HG03095 (cell line): ENCODE measurements around the gene CFAP299.
A peak's percentile ranks its signal among the peaks of the same experiment; 100 is the strongest.
"Not testable (repeated sequence)": the region's sequence is repeated elsewhere in the genome, so short reads cannot be mapped to it uniquely, and the experiment has no call there.

ENCODE experiments used
- ATAC-seq: cut with Tn5 transposase; IDR thresholded peaks from one replicate; pipeline ENCODE4 v1.9.1; 2021; ENCODE audit warnings: moderate library complexity; ENCODE audit not compliant: unreplicated experiment

Gene CFAP299

GRCh38 chr4:80335554-80336358 lies at the start of gene CFAP299:
TSS of gene CFAP299 (plus strand) at chr4:80335730.
- peak; percentile 98 for ATAC-seq

GRCh38 chr4:80286451-80286850 lies 49.1 kb upstream of the CFAP299 start:
- ATAC-seq: no peak

- ATAC-seq: not testable (repeated sequence)
Observed at GRCh38 chr4:80290665-80291064, 44.9 kb upstream of the CFAP299 start.

GRCh38 chr4:80294206-80294605 lies 41.3 kb upstream of the CFAP299 start:
- ATAC-seq: no peak

- no peak for ATAC-seq
Observed at GRCh38 chr4:80295336-80295735, 40.2 kb upstream of the CFAP299 start.

GRCh38 chr4:80295826-80296225 lies 39.7 kb upstream of the CFAP299 start:
- no peak for ATAC-seq

GRCh38 chr4:80301884-80302283 lies 33.6 kb upstream of the CFAP299 start:
- ATAC-seq: no peak

- ATAC-seq: no peak
Observed at GRCh38 chr4:80302616-80303223, 32.8 kb upstream of the CFAP299 start.

GRCh38 chr4:80305466-80305865 lies 30.1 kb upstream of the CFAP299 start:
- no peak for ATAC-seq

- no peak for ATAC-seq
Observed at GRCh38 chr4:80306260-80306659, 29.3 kb upstream of the CFAP299 start.

GRCh38 chr4:80307183-80307735 lies 28.3 kb upstream of the CFAP299 start:
- ATAC-seq: no peak

GRCh38 chr4:80307774-80308465 lies 27.6 kb upstream of the CFAP299 start:
- no peak for ATAC-seq

GRCh38 chr4:80308466-80308822 lies 27.1 kb upstream of the CFAP299 start:
- ATAC-seq: no peak

GRCh38 chr4:80309294-80310004 lies 26.1 kb upstream of the CFAP299 start:
- ATAC-seq: no peak

GRCh38 chr4:80311130-80311529 lies 24.4 kb upstream of the CFAP299 start:
- ATAC-seq: no peak

GRCh38 chr4:80312124-80312523 lies 23.4 kb upstream of the CFAP299 start:
- ATAC-seq: no peak

GRCh38 chr4:80313627-80314026 lies 21.9 kb upstream of the CFAP299 start:
- no peak for ATAC-seq

GRCh38 chr4:80315848-80316247 lies 19.7 kb upstream of the CFAP299 start:
- not testable (repeated sequence) for ATAC-seq

- ATAC-seq: no peak
Observed at GRCh38 chr4:80321341-80321740, 14.2 kb upstream of the CFAP299 start.

- ATAC-seq: no peak
Observed at GRCh38 chr4:80321776-80322175, 13.8 kb upstream of the CFAP299 start.

- ATAC-seq: no peak
Observed at GRCh38 chr4:80322716-80323115, 12.8 kb upstream of the CFAP299 start.
